GM19351 (cell line): ENCODE data around the gene PDE11A.
"Not testable (repeated sequence)": the region's sequence is repeated elsewhere in the genome, so short reads cannot be mapped to it uniquely, and the experiment has no call there.

Source experiments
- ATAC-seq: cut with Tn5 transposase; IDR thresholded peaks from one replicate; pipeline ENCODE4 v1.9.1; 2021; ENCODE audit warnings: mild to moderate bottlenecking, moderate library complexity; ENCODE audit not compliant: unreplicated experiment

The PDE11A gene

DNA sequence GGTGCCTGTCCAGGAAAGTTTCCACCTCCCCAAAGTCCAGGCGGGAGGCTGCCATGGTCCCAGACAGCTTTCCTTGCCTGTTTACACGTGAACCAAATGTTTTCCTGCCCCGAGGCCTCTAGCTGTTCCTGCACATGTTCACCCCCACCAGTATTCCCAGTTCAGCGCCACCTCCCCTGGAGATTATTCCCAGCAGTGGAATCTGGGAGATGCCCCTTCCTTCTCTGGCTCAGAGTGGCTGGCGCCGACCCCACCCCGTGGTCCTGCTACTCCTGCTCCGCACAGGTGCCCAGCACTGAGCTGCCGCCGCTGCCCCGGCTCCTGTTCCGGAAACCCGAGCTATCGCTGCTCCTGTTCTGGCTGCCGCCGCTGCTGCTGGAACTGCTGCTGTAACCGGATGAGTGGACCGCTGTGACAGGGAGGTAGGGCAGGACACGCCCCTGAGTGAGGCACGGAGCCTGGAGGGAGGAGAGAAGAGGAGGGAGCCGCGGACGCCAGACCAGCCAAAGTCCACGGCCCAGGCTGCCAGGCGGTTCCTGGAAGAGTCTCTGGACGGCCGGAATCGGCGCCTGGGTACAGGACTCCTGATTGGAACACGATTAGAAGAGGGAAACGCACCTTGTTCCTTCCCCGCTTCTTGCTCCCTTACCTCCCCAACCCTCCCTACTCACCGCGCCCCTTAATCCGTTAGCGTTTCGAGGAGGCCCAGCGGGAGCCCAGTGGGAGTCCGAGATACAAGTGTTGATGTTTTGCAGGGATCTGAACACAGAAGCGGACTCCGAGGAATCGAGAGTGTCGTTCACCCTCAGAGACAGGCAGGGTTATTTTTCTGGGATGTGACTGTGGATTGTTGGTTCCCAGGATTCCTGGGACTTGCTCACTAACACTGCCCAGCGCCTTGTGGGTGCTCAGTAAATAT is at the start of gene PDE11A:
PDE11A (minus strand) TSS at position 395 of the 919 bp plus-strand sequence; CDS start at position 55, 340 bp downstream.
- no peak for ATAC-seq

DNA sequence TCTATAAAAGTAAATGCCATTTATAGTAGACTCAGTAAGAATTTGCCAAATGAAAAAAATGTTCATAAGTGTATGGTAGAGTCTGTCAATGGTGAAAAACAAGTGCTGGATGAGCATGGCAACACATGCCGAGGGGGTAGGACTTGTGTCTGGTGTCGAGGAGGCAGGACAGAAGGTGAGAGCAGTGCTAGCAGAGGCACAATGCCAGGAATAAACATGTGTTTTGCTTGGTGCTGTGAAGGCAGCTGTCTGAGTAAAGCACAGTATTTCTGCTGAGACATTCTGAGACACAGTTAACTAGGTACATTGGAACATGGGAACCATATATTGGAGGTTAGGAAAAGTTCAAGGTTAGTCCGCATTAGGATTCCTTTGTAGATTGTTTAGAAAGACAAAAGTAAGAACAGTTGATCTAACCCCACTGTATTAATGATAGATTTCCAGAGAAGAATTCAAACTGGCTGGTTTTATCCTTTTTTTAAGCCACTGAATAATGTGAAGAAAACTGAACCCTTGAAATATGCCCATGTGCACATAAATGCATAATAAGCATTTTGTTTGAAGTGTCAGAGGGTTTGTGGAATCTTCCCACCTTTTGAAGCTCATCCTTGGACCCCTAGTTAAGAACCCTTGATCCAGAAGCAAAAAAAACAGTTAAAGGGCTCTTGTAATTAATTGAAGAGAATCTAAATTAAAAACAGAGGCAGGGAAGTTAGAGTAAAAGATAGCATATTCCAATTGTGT is 46.8 kb upstream of the PDE11A start:
- ATAC-seq: no peak

DNA sequence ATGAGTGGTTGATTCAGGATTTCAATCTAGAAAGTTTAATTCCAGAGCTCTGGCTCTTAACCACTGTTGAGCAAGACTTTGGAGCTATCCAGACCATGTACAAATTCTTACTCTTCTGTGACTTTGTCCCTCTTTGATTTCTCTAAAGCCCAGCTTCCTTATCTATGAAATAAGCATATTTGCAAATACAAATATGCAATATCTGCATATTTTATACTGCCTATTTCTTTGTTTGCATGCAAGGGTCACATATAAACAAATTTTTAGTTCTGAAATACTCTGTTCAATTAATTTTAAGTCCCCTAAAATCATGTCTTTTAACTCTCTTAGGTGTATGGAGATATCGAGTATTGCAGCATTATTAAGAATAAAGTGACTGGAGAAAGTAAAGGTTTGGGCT is 45.1 kb upstream of the PDE11A start:
- no peak for ATAC-seq

DNA sequence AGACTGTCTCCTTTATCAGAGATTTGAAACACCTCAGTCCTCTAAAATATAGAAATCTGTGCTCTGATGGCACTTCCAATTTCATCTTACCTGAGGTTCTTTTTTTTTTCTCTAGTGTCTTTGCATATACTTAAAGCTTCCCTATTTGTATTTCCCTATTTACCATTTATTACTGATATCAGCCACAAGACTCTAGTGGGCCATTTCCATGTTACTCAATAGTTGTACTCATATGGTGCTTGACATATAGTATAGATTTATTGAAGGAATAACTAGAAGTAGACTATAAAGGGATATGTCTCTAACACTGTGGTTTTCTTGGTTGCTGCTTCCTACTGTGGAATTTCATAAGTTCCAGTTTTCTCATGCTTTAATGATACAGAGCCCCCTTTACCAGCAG is 42.7 kb upstream of the PDE11A start:
- ATAC-seq: no peak

DNA sequence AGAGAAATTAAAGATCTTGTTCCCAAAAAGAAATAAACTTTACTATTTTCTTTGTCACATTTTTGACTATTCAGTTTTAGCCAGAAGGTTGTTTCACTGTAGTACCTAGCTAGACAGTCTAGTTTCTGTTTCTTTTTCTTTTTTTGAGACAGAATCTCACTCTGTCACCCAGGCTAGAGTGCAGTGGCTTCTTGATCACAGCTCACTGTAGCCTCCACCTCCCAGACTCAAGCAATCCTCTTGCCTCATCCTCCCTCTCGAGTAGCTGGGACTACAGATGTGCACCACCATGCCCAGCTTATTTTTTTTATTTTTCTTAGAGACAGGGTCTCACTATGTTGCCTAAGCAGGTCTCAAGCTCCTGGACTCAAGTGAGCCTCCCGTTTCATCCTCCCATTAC is 41.9 kb upstream of the PDE11A start:
- peak; percentile 41 for ATAC-seq

DNA sequence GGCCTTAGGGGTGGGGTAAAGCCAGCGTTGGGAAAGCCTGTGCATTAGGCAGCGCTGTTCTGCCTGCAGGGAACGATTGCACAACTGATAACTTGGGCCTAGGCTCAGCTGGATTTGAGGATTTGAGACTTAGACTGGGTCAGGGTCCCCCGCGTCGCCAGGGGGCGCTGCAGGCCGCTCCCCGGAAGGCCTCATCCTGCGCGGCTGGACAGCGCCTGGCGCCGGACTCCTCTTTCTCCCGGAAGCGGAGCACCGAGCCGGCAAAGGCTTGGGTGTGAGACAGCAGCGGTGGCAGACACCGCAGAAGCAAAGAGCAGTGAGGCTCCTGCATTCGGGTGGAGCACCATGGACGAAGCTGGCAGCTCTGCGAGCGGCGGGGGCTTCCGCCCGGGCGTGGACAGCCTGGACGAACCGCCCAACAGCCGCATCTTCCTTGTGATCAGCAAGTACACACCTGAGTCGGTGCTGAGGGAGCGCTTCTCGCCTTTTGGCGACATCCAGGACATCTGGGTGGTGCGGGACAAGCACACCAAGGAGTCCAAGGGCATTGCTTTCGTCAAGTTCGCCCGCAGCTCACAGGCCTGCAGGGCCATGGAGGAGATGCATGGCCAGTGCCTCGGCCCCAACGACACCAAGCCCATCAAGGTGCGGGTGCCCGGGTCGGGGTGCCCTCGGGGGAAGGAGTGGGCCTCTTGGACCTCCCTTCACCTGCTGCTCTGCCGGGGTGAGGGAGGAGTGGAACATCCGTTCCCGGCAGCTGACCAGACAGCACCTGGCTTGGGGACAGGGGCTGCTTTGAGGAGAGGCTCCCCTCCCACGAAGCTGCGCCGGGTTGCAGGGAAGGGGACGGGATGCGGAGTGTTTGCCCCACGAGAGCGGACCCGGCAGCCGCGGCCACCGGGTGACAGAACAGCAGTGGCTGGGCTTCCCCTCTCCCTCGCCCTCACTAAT is 39.9 kb upstream of the PDE11A start, which contains the start of gene RBM45:
RBM45 (plus strand) TSS at position 236 of the 951 bp plus-strand sequence; CDS start at position 346, 110 bp downstream.
- ATAC-seq: peak; percentile 85

DNA sequence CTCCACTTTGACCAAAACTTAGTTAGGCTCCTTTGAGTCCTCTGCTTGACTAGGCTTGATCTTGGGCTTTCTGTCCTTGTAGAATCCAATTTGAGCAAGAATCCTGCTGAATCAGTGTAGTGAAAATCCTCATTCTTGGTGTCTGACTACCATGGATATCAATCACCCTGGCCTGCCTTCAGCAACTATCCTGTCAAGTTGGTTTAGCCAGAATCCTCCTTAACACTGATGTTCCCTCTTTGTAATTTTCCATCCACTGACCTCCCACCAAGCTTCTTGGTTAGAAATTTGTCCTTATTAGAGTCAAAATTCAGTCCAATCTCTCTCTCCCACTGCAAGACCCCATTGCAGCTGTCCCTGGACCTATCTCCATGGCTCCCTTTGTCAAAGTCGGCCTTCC is 39.2 kb upstream of the PDE11A start:
- ATAC-seq: peak; percentile 0

DNA sequence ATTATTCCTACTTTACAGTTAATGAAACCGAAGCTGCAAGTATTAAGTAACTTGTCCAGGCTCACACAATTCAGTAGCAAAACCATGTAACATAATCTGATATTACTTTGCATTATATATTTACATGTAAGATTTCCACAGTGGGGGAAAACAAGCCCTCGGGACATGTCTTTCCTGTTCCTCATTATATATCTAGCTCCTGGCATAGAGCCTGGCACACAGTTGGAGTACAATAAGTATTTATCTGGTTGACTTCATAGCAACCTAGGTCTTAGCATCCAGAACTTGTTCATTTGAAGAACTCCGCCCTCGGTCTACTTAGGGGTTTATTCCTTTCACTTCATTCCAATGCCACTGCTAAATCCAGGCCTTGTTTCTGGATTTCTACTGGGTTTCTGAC is 38.1 kb upstream of the PDE11A start:
- no peak for ATAC-seq

DNA sequence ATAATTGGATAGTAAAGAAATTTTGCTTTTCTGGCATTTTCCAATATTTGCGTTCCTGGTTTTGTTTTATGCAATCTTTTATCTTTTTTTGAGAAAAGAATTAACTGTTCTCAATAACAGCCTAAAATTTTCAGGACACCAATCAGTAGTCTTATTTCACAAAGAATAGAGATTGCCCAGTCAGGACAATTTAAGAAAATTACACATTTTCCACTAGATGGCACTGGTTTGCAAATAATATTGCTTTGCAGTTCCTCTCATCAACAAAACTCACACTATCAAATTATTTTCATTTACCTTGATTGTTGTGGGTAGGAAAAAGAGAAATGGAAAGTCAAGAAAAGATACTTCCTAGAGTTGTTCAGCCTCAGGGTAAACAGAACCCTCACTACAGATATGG is 37.2 kb upstream of the PDE11A start:
- no peak for ATAC-seq

DNA sequence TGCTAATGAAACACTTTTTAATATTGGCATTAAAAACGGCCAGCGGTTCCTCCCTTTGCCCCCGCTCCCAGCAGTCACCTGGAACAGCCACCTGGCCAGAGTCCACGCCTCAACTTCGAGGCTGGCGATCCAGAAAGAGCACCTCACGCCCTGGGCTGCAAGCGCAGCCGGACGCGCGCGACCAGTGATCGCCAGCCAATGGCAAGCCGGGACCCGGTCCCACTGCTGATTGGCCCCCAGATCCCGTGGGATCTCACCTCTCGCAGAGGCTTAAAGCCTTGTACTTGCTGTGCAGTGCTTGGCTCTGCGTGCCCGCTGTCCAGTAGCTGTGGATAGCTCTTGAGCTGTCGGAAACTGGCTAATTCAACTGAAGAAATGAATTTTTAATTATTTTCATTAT is 35.6 kb upstream of the PDE11A start:
- ATAC-seq: no peak

DNA sequence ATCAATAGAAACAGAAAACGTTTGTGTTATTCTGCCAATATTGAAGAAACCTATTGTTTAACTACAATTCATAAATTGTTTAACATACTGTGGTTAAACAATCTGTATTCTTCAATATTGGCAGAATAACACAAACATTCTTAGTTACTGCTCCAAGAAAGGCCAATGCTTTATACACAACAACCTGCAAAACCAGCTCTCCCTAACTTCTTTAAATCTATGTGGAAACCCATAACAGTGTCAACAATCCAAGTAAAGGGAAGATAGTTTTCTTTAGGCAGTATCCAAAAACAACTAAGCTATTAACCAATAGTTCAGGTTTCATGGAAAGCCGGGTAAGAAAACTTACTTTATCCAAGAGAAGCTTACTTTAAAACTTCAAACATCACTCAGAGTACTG is 33.5 kb upstream of the PDE11A start:
- no peak for ATAC-seq

DNA sequence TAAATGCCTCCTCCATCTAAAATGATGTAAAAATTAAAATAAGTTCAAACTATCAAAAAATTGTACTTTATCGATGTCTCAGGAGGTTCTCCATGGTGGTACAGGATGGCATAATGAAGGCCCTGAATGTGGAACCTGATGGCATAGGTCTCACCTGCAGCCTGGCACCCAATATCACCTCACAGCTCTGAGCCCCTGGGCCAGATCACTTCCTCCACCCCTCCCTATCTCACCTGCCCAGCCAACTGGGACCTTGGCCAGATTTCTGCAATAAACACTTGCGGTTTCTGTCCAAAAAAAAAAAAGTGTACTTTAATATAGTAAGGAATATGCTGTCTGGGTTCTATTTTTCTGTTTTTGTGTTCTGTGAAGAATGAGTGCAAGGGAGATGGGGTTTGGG is 33.0 kb upstream of the PDE11A start:
- no peak for ATAC-seq

DNA sequence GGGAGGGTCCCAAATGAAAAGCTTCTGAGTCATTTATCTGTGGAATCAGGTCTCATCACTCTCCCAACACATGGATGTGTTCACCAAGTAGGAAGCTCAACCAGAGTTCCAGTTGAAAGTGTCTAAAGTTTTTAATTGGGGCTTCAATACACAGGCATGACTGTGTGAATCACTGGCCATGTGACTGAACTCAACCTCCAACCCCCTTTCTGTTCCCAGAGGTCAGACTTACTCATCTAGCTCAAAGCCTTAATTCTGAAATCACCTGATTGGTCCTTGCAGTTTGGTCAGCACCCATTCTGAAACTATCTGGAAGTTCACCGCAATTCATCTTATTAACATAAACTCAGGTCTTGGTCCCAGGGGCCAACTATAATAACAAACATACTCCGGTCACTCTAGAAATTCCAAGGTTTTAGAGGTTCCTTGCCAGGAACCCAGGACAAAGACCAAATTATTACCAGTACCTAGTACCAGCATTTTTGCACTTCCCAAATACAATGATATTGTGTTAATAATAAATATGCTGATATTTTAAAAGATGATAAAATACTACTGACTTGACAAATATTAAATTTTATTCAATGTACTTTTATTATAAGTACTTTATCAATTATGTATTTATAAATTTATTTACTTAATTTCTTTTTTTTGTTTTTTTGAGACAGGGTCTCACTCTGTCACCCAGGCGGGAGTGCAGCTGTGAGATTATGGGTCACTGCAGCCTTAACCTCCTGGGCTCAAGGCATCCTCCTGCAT is 28.9 kb upstream of the PDE11A start:
- no peak for ATAC-seq

DNA sequence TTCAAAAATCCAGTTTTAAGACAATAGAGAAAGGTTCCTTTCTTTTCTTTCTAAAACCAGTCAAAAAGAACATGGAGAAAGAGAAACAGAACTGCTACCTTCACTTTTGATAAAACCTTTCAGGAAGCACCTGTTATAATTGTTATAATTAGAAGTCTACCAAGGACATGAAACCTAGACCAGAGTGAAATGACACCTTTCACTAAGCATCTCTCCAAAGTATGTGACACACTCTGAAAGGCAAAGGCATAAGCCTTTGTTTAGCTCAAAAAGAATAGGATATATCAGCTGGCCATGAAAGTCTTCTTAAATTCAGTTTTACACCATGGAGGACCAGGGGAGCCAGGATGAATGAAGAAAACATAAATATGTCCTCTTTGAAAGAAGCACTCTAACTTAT is 20.9 kb upstream of the PDE11A start:
- no peak for ATAC-seq

DNA sequence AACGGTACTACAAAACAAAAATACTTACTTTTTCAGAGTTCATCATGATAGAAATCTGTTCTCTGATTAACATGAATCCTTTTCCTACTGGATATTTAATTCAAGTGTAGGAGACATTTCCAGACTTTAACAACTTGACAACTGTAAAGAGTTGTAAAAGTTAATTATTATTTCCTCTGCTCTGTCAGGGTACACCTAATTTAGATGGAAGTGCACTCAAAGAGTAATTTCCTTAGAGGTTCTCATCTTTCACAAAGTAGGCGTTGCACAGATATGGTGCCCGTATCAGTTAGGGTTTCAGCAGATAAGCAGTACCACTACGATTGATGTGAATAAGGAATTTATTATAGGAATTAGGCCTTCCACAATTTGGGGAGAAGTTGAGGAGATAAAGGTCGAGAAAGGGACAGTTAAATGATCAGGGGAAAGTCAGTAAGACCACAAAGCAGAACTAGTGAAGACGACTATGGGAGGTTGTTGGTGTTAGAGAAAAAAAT is 16.2 kb upstream of the PDE11A start:
- ATAC-seq: no peak

DNA sequence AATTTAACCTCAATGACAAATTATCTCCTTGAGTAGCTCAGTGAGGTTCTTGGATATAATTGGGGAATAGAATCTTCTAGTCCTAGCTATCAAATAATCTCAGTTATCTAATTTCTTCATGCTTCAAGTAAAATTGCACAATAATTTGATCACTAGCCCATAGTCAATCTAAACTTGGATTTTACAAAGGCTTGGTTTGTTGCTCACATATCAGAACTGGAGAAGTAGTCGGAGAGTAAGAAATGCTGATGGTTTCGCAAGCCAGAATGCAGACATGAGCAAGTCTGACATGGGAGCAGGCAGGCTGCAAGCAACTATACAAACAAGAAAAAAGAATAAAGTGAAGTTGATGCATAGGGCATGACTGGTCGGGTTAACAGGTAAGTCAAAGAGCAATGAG is 11.7 kb upstream of the PDE11A start:
- no peak for ATAC-seq

DNA sequence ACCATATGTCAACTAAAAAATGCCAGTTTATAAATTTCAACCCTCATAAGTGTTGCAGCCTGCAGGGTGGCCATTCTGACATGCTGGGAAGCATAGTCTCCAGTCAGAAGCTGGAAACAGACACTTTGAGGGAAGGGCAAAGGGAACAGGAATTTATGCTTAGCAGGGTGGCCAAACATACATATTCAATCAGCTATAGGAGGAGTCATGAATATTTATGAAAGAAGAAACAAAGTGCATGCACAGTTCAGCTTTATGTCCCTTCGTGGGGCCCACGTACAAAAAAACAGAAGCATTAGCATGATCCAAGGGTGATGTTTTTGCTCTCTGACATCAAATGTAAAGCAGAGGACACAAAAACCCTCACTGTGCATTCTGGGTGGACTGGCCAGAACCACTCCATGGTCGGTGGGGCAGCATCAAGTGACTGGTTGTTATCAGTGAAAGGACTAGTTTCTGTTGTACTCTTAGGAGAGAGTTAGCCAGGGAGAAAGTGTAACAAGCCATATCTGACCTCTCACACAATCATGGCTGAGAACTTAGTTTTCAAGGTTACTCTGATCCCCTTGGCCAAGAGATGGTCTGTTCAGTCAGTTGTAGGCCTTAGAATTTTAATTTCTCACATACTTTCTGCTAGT is 9.9 kb upstream of the PDE11A start:
- no peak for ATAC-seq

DNA sequence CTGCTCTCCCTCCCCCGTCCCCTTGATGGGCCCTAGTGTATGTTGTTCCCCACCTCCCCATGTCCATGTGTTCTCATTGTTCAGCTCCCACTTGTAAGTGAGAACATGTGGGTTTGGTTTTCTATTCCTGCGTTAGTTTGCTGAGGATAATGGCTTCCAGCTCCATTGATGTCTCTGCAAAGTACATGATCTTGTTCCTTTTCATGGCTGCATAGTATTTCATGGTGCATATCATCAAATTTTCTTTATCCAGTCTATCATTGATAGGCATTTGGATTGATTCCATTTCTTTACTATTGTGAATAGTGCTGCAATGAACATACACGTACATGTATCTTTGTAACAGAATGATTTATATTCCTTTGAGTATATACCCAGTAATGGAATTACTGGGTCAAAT is 6.7 kb upstream of the PDE11A start:
- not testable (repeated sequence) for ATAC-seq

DNA sequence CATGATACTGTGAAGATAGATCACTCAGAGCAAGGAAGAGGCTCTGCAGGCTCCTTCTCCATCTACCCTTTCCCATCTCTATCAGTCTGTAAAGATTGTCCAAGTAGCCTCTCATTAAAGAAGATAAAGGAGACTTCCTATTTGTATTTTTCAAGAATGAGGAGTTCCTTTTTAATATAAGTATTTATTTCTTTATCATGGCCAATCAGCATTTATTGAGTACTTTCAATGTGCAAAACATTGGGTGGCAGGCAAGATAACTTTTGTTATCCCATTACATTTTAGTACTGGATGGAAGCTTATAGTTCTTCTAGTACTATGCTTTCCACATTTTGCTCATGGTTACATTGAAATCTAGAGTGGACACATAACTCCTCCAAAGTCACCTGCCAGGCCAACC is 3.6 kb upstream of the PDE11A start:
- no peak for ATAC-seq

DNA sequence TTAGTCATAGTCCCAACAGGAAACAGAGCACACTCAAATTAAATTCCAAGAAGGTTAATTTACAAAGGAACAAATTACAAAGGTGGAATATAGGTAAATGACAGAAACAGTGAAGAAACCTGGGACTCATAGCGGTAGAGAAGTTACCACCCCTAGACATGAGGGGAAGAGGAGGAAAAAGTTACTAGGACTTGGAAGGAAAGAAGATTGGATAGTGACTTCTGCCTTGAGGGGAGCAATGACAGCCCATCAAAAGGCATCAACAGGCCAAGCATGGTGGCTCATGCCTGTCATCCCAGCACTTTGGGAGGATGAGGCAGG is 2.4 kb upstream of the PDE11A start:
- ATAC-seq: no peak
